Heart right ventricle (tissue), 16 donors: ENCODE measurements around the gene PPP1R26. TPM values are rescaled to one million over a fixed set of nuclear protein-coding genes. Genes with fewer than 3 reads are reported as not detected.
"Not testable (repeated sequence)": the region's sequence is repeated elsewhere in the genome, so short reads cannot be mapped to it uniquely, and the experiment has no call there.

Experiments
- ATAC-seq, 8 donors: fragments of 200-7000 bp; cut with Tn5 transposase; one replicate each; pipeline ENCODE4 v1.9.1; 2020; ENCODE audit warnings: mild to moderate bottlenecking in 8 of 8, moderate library complexity in 8 of 8, moderate number of reproducible peaks in 1 of 8
- DNase-seq, 2 donors: peaks; one replicate each; pipeline ENCODE4 v3.0.0-alpha.2; 2020
- H3K27ac ChIP-seq, 10 donors: fragments of 200-600 bp; sonication (generic) in 2 of 10; one replicate each; pipeline versions ENCODE4 v1.5.0 to v1.8.0; 2020 to 2022; ENCODE audit warnings: mild to moderate bottlenecking in 3 of 10
- H3K27me3 ChIP-seq, 7 donors: fragments of 200-600 bp; one replicate each; pipeline ENCODE4 v1.8.0; 2021 to 2022; ENCODE audit warnings: mild to moderate bottlenecking in 2 of 7
- H3K36me3 ChIP-seq, 9 donors: fragments of 200-600 bp; sonication (generic) in 1 of 9; one replicate each; pipeline versions ENCODE4 v1.5.0 to v1.8.0; 2020 to 2022; ENCODE audit warnings: mild to moderate bottlenecking in 2 of 9
- H3K4me1 ChIP-seq, 9 donors: fragments of 200-600 bp; sonication (generic) in 1 of 9; one replicate each; pipeline versions ENCODE4 v1.5.0 to v1.8.0; 2020 to 2022; ENCODE audit warnings: mild to moderate bottlenecking in 4 of 9
- H3K4me3 ChIP-seq, 10 donors: fragments of 200-600 bp; sonication (generic) in 2 of 10; one replicate each; pipeline versions ENCODE4 v1.5.0 to v1.8.0; 2020 to 2022; ENCODE audit warnings: mild to moderate bottlenecking in 7 of 10, moderate library complexity in 2 of 10
- H3K9me3 ChIP-seq, 11 donors: fragments of 200-600 bp in 10 of 11; sonication (generic) in 2 of 11; one replicate each; pipeline versions ENCODE4 v1.5.0 to v1.8.0; 2013 to 2022; ENCODE audit warnings: mild to moderate bottlenecking in 2 of 11, control low read depth in 1 of 11, moderate library complexity in 1 of 11
- CTCF ChIP-seq, 9 donors: fragments of 200-600 bp; sonication (generic) in 2 of 9; IDR thresholded peaks; one replicate each; pipeline versions ENCODE4 v1.5.0 to v1.8.0; 2021 to 2022; ENCODE audit warnings: antibody characterized with exemption in 9 of 9, mild to moderate bottlenecking in 5 of 9, moderate library complexity in 1 of 9
- WGBS, 2 donors: extraction: QIAGEN DNeasy Blood & Tissue Kit; methylation state at CpG; one replicate each; pipeline ENCODE4 v1.1.7; 2013; ENCODE audit warnings: inconsistent platforms in 1 of 2; 5-methylcytosine and 5-hydroxymethylcytosine counted together
- intact Hi-C, 10 donors: fragments of 100-400 bp; cut with DNase I; formaldehyde crosslinking; loops; one replicate each; pipeline versions ENCODE4 v1.11.1 to v1.14.2; 2022
- polyA plus RNA-seq, 2 donors: library from polyadenylated mRNA; stranded (reverse); fragments of 200-250 nt; gene quantifications; one replicate each; pipeline ENCODE4 v1.2.3, GENCODE V29; 2013
- total RNA-seq, 10 donors: library from RNA; stranded (reverse); fragmentation: NEBNext Ultra II Directional in 3 of 10; extraction: Animal tissue kit (Norgen Biotek cat#: 25700) in 3 of 10; gene quantifications; one replicate each; pipeline versions ENCODE4 v1.2.1 to v1.2.4, GENCODE V29; 2021 to 2023
- donor health status: Arrhythmogenic right ventricular cardiomyopathy.
- donor health status: ischemic (EF 13 %, LVEDD 7.1; RV severe dilation, severe dysfunction).
- donor health status: healthy with polysubstance abuse.
- donor health status: DM: no; HTN: yes; CAD: no.
- donor health status: DM: no; HTN: no; CAD: no.
- donor health status: ischemic (EF 25% LVEDD 6.9; RV normal size, moderate dysfunction).
- donor health status: ischemic (EF 25% LVEDD 5.7; RV mildly dilated, moderate dysfunction).
- donor health status: healthy.
- donor health status: DM: yes; HTN: yes; CAD: no.
- donor health status: Ischemic cardiomyopathy.
- donor health status: ischemic (EF 35%, LVEDD 5.7; RV mildly dilated, moderate dysfunction).
- donor health status: nonischemic (EF 11% LVEDD 7.7; RV severe dilation, severe dysfunction).
- donor health status: DM: yes; HTN: yes; CAD: no.
- donor health status: PGD.
- donor health status: ischemic (EF 29% LVEDD 5.4; RV normal size, mild dysfunction).
- donor health status: nonischemic (EF 23%, LVEDD 6.1; RV moderate dilation, normal function).

PPP1R26 gene
- total and polyA plus RNA-seq, 12 donors: 7.5 to 26.7 (median 20.6) TPM

GRCh38 chr9:135454737-135455136, 24.8 kb upstream of the PPP1R26 start:
- ATAC-seq: no peak
- intact Hi-C loops: no loop called here
- H3K4me3 ChIP-seq: no peak overlapping the region
- TF ChIP-seq CTCF (IDR thresholded peaks at IDR 0.05): no peak
- no peaks in the 10 kb centered on the region for H3K36me3 ChIP-seq
- whole genome bisulfite sequencing, 2 donors: 90% methylated on average over 5 of the region's 5 CpGs
- H3K4me1 ChIP-seq: no peaks in the 10 kb centered on the region
- H3K9me3 ChIP-seq: peaks cover 0 to 16% (median 0%) of the 10 kb centered on the region in 11 donors
- peaks cover 0 to 36% (median 11%) of the 10 kb centered on the region in 7 donors for H3K27me3 ChIP-seq
- DNase-seq: no peak
- no peak overlapping the region for H3K27ac ChIP-seq

- H3K4me1 ChIP-seq: no peaks in the 10 kb centered on the region
- peaks cover 0 to 44% (median 18%) of the 10 kb centered on the region in 7 donors for H3K27me3 ChIP-seq
- WGBS, 2 donors: 61 to 67% methylated on average over 23 of the region's 23 CpGs
- H3K36me3 ChIP-seq: no peaks in the 10 kb centered on the region
- peaks cover 0 to 16% (median 0%) of the 10 kb centered on the region in 11 donors for H3K9me3 ChIP-seq
- TF ChIP-seq CTCF (IDR thresholded peaks at IDR 0.05): no peak
- ATAC-seq: no peak
- DNase-seq: no peak
- intact Hi-C loops: no loop called here
- H3K4me3 ChIP-seq: no peak overlapping the region
- H3K27ac ChIP-seq: no peak overlapping the region
These were observed 24.1 kb upstream of the PPP1R26 start for GRCh38 chr9:135455401-135456030.

- Histone ChIP-seq H3K9me3 (peaks cover 0 to 16% (median 0%) of the 10 kb centered on the region in 11 donors), H3K27ac (no peak overlapping the region), H3K36me3 (no peaks in the 10 kb centered on the region), H3K4me3 (no peak overlapping the region), H3K4me1 (no peaks in the 10 kb centered on the region), H3K27me3 (peaks cover 0 to 41% (median 19%) of the 10 kb centered on the region in 7 donors)
- 72 to 78% methylated on average over 19 of the region's 19 CpGs for WGBS, 2 donors
- DNase-seq (no peak), ATAC-seq (no peak)
- no peak for TF ChIP-seq CTCF (IDR thresholded peaks at IDR 0.05)
- intact Hi-C loops: no loop called here
These were observed 23.0 kb upstream of the PPP1R26 start for GRCh38 chr9:135456436-135457104.

- intact Hi-C loops, H3K36me3 ChIP-seq, H3K4me1 ChIP-seq, ATAC-seq, DNase-seq, H3K27ac ChIP-seq, H3K4me3 ChIP-seq: not testable (repeated sequence)
- 93% methylated on average over 5 of the region's 5 CpGs for WGBS, 2 donors
- Histone ChIP-seq H3K9me3 (peaks cover 0 to 16% (median 0%) of the 10 kb centered on the region in 11 donors), H3K27me3 (peaks cover 0 to 41% (median 19%) of the 10 kb centered on the region in 7 donors)
These were observed 21.1 kb upstream of the PPP1R26 start for GRCh38 chr9:135458478-135458877.

- Histone ChIP-seq H3K27me3 (peaks cover 0 to 34% (median 11%) of the 10 kb centered on the region in 7 donors), H3K4me1 (no peaks in the 10 kb centered on the region), H3K4me3 (no peak overlapping the region), H3K36me3 (no peaks in the 10 kb centered on the region), H3K9me3 (no peaks in the 10 kb centered on the region), H3K27ac (no peak overlapping the region)
- intact Hi-C loops: no loop called here
- no peak for TF ChIP-seq CTCF (IDR thresholded peaks at IDR 0.05)
- 82 to 83% methylated on average over 11 of the region's 11 CpGs for WGBS, 2 donors
- DNase-seq (no peak), ATAC-seq (no peak)
These were observed 17.6 kb upstream of the PPP1R26 start for GRCh38 chr9:135461936-135462335.
